ENCODE data around the gene HNRNPA0.
"Not testable (repeated sequence)": the region's sequence is repeated elsewhere in the genome, so short reads cannot be mapped to it uniquely, and the experiment has no call there.

The HNRNPA0 gene

DNA sequence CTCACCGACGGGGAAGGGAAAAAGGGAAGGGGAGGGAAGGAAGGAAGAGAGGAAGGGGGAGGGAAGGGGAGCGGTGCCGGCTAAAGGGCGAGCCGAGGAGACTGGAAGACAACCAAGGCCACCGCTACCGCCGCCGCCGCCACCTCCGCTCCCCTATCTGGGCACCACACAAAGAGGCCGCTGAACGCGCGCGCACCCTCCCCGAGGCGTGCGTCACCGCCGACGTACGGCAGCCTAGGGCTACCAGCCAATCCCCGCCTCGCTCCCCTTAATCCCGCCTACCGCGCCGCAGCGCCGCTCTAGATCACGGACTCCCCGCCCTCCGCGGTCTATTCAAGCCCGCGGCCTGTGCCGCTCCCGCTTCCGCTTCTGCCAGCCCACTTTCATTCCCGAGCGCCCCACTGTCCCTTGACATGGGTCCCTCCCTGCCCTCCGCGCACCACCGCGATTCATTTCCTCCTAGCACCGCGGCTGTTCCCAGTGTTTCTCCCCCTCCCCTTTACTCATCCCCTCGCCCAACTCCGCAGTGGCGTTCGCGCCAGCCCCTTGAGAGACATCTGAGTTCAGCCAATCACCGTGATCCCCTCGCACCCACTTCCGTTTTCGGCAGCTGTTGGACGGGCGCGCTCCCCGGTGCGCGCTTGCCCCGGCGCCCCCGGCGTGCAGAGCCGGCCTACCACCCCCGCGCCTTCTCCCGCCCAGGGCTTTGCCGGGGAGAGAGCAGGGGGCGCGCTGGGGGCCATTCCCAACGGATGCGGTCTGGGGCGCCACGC, at the start of gene HNRNPA0:
HNRNPA0 (minus strand) TSS at position 176 of the 773 bp plus-strand sequence. CDS start 297 bp downstream, outside the sequence.
- DNase-seq, result peak; percentile 87 to 94

DNA sequence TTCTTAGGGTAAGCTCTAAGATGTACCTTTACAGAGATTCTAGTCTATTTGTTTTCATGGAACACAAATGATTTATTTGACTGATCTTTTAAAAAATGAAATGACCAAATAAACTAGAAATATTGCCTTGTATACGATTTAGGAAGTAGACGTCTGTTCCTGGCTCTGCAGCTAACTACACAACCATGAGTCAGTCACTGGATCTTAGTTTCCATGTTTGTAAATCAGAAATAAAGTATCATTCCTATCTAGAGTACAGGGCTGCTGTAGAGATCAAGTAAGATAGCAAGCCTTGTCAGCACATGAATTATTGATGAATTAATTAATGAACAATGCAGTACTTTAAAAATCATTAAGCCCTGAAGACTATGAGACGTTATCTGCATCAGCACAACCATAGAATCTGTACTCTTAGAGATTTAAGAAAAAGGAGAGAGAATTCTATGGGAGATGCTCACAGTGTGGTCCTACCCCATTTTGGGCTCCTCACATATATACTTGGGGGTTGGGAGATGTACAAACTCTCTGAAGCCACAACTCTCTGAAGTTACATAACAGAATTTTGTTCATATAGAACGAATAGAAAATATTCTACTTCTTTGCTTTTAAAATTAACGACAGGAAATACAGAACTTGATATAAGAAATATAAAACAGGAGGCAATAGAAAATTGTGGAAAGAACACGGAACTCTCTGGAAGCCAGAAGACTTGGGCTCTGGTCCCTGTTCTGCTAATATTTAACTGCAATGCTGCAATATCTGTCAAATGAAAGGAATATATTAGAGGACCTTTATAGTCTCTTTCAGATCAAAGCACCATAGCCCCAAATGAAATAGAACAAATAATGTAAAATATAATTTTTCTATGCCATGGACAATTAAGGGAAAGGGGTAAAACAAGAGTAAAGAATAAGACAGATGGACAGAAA, 48.4 kb upstream of the HNRNPA0 start:
- no peak for DNase-seq

DNA sequence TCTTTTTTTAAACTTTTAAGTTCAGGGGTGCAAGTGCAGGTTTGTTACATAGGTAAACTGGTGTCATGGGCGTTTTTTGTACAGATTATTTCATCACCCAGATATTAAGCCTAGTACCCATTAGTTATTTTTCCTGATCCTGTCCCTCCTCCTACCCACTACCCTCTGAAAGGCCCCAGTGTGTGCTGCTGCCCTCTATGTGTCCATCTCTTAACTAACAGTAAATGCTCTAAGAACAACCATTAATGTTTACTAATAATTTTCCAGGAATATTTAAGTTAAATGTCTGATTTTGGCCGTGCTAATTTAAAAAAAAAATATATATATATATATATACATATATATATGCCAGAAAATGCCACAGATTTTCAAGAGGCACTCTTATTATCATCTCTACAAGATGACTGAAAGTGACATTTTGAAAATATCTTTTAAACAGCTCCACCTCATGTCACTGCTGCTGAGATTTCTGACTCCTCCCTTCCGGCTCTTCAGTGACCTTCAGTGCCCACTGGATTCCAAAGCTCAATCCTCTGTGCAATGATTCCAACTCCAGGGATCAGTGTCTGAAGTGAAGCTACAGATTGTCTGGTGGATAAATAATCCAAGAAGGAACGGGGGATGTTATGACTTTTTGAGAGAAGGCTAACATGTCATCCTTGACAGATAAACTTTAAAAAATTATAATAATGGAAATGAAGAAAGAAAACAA, 46.7 kb upstream of the HNRNPA0 start:
- DNase-seq, result no peak

DNA sequence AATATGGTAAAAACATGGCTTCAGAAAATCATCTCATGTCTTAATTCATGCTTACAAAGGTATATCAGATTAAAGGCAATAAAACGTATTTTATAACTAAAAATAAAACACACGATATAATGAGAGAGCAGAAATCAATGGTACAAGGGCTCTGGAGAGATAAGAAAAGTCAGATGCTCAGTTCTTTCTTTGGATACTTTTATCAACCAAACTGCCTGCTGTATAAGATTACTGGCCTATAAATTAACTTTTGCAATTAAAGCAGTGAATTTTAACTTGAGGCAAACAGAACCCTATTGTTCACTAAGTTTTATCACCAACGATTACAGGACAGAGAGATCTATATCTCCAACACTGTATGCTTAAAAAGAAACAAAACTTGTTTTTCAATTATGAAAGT, 42.1 kb upstream of the HNRNPA0 start:
- DNase-seq, result no peak

DNA sequence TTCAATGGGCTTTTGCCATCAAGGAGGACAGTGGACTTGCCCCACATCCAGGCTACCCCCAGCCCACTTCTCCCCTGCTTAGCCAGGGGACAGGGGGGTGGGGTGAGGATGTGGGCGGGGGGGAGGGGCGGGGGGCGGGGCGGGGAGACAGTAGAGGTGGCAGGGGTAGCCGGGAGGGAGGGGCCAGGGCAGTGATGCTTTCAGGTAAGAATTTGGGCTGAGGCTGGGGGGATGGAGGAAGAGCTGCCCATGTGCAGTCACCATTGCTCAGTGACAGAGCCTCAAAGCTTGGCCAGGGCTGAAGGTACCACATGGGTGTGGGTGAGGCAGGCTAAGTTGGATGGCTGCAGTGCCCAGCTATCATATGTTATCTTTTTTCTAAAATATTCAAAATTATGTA, 40.7 kb upstream of the HNRNPA0 start:
- no peak for DNase-seq

DNA sequence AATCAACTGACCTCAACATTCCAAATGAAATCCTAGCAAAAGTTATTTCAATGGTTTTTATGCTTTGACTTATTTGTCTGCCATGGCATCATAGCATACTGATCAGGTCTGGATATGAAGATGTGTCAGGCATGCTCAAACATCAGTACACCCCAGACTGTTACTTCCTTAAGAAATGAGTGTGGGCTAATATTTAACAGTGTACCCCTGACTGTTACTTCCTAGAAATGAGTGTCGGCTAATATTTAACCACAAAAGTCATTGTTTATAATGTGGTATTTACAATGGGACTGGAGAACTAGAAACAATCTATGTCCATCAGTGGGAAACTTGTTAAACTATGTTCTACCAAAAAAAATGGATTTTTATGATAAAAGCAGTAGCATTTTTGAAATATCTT, 38.1 kb upstream of the HNRNPA0 start:
- DNase-seq, result no peak

DNA sequence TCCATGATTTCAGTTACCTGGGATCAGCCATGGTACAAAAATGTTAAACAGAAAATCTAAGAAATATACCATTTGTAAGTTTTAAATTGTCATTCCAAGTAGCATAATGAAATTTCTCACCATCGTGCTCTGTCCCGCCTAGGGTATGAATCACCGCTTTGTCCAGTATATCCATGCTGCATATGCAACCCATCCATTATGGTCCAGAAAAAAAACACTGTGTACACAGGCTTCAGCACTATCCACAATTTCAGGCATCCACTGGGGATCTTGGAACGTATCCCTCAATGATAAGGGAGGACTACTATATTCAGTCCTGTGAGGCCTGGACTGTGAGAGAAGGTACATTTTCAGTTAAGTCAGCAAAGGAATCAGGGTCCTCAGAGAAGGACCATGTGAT, 37.6 kb upstream of the HNRNPA0 start:
- no peak for DNase-seq

DNA sequence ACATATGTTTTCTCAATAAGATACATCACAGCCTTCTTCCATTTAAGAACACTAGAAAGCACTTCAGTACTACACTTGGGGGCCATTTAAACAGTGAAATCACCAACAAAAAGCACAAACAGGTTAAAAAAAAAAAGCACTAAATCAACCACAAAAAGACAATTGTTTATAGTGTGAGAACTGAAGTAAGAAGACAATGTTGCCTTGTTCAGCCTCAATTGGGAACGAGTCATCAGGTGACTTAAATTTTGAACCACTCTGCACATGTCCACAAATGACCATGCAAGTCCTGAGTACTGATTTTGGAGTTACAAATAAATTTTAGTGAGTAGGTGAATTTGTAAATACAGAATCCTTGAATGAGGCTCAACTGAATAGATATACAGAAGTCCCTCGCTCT, 37.2 kb upstream of the HNRNPA0 start:
- DNase-seq, result no peak

DNA sequence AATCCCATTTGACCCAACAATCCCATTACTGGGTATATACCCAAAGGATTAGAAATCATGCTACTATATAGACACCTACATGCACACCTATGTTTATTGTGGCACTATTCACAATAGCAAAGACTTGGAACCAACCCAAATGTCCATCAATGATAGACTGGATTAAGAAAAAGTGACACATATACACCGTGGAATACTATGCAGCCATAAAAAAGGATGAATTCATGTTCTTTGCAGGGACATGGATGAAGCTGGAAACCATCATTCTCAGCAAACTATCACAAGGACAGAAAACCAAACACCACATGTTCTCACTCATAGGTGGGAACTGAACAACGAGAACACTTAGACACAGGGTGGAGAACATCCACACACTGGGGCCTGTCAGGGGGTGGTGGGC, 34.4 kb upstream of the HNRNPA0 start:
- DNase-seq, result not testable (repeated sequence)

DNA sequence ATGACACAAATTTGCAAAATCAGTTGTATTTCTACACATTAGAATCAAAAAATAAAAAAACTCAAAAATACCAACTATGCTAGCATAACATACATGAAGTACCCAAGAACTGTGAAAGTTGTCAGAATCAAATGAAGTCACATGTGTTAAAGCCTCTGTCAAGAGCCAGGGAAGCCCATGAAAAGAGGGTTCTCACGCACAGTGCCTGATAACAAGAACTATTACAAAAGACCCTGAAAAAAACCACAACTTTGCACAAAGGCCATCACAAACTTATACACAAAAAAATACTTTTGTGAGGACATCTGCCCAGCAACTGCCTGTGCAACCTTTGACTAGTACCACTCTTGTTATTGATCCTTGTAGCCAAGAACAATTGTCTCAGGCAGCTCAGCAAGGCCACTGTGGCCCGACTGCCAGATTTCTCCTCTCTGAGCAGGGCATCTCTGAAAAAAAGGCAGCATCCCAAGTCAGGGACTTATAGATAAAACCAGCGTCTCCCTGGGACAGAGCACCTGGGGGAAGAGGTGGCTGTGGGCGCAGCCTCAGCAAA, 28.9 kb upstream of the HNRNPA0 start:
- DNase-seq, result no peak

DNA sequence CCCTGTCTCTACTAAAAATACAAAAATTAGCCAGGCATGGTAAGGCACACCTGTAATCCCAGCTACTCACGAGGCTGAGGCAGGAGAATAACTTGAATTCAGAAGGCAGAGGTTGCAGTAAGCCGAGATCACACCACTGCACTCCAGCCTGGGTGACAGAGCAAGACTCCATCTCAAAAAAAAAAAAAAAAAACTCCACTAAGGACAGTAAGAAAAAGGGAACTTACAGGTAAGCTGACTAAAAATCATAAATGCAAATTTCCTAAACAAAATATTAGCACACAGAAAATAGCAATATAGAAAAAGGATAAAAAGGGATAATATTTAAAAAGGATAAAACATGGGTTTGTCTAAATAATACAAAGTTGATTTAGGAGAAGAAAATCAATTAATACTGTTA, 27.9 kb upstream of the HNRNPA0 start:
- no peak for DNase-seq

DNA sequence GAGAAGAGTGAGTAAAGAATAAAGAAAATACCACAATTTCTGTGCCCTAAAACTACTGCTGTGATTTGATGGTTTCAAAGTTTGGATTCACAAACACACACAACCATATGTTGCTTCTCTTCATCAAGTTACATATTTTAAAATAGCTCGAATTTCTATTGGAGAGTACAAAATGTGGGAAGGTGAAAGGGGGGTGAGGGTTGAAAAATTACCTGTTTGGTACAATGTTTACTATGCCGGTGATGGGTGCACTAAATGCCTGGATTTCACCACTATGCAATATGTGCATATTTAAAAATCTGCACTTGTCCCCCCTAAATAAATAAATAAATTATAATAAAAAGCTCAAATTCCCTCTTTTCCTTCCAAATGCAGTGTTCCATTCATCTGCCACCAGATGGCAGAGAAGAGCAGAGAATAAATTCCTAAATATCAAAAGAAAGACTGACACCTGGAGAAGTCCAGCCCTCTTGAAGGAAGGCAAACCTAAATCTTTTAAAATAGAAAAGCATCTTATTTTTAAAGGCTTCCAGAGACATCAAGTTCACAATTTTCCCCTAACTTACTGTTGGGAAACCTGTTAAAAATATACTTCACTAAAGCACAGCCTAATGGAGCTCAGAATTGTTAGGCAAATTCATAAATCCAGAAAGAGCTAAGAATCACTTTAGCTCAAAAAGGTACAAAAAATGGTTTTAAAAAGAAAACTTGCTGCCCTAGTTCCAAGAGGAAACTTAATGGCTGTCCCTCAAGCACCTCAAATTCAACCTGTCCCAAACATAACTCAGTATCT, 24.8 kb upstream of the HNRNPA0 start:
- DNase-seq, result peak in 1 of 2 experiments; percentile 51

DNA sequence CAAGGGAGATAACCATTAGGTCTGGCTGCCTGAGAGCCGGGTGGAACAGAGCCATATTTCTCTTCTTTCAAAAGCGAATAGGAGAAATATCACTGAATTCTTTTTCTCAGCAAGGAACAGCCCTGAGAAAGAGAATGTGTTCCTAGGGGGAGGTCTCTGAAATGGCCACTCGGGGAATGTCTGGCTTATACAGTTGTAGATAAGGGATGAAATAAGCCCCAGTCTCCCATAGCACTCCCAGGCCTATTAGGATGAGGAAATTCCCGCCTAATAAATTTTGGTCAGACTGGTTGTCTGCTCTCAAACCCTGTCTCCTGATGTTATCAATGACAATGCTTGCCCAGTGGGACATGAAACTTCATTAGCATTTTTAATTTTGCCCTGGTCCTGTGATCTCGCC, 13.8 kb upstream of the HNRNPA0 start:
- not testable (repeated sequence) for DNase-seq

DNA sequence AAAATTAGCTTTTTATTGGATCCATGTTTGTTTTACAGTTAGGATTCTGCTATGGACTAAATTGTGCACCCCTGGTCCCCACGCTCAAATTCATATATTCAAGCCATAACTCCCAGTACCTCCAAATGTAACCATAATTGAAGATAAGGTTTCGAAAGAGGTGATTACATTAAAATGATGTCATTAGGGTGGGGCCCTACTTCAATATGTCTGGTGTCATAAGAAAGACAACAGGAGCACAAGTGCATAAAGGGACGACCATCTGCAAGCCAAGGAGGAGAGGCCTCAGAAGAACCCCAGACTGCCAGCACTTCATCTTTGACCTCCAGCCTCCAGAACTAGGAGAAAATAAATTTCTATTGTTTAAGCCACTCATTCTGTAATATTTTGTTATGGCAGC, 7.4 kb upstream of the HNRNPA0 start:
- DNase-seq, result no peak

DNA sequence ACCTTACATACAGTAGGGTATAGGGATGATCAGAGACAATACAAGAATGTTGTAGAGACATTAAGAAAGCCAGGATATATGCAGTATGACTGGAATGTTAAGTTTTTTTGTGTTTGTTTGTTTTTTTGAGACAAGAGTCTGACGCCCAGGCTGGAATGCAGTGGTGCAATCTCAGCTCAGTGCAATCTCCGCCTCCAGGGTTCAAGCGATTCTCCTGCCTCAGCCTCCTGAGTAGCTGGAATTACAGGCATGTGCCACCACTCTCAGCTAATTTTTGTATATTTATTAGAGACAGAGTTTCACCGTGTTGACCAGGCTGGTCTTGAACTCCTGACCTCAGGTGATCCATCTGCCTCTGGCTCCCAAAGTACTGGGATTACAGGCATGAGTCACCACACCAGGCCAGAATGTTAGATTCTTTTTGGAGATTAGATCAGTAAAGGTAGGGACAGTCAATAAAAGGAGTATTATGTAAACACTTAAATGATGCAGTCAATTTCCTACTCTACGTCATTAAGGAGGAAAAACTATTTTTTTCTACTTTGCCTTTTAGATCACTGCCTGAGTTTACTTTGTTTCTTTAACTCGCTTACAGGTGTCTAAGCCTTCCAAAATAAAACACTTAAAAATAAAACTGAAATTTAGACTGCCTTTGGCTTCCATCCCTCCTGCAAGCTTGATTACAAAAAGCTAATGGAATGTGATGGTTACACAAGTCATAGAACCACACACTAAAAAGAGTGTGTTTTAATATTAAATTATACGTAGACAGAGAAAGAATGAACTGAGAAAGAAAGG, 6.8 kb upstream of the HNRNPA0 start:
- no peak for DNase-seq

DNA sequence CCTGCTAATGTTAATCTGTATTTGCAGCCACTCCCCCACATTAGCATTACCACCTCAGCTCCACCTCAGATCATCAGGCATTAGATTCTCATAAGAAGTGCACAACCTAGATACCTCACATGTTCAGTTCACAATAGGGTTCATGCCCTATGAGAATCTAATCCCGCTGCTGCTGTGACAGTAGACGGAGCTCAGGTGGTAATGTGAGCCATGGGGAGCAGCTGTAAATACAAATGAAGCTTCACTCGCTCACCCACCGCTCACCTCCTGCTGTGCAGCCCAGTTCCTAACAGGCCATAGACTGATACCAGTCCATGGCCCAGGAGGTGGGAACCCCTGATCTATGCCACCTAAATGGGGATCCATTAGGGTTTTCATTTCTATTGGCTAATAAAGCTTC, 6.1 kb upstream of the HNRNPA0 start:
- no peak for DNase-seq

DNA sequence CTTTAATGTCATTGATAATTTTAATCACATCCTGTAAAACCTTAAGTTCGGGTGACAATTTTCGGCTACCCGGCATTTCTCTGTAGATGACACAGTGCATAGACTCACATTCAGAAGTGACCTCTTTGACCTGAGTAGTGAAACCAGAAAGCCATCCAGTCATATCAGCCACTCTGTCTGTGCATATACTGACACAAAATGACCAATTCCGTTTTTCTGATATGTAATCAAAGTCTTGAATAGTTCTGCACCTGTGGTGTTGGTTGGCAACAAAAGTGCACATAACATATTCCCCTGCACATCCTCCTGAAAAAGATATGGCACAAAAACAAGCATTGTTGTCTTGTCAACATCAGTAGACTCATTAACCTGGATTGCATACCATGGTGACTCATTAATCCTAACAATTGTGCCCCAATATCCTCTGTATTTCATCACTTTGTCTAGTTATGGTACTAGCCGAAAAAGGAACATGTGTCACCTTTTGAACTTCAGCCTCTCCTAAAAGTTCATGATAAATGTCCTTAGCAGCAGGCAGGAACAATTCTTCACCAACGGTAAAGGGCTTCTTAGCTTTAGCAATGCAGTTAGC, 4.6 kb upstream of the HNRNPA0 start:
- no peak for DNase-seq

DNA sequence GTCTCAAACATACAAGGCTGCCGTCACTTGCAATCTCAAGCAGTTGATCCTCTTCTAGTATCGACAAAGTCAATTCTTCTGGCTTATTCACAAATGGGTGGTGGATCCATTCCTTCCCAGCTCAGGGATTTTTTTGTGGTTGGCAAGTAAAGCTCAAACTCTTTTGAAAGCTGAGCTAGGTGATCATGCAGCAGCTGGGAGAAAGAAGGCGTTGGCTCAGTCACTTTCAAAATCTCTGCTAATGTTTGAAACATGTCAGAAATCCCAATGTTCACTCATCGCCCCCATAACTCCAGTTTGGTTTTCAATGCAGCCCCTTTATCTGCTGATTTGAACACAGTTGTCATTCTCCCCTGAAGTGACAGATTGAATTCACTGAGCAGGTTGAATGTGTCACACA, 4.0 kb upstream of the HNRNPA0 start:
- DNase-seq, result no peak

DNA sequence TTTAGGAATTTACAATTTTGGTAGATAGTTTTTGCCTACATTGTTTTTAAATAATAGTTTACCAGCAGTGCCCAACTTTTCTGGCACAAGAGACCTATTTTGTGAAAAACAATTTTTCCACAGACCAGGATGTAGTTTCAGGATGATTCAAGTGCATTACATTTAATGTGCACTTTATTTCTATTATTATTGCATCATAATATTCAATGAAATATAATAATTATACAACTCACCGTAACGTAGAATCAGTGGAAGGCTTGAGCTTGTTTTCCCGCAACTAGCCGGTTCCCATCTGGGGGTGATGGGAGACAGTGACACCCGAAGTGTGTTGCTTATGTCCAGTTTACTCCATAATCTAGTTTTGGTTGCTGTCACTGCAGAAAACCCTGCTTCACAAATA, 3.5 kb upstream of the HNRNPA0 start:
- no peak for DNase-seq

DNA sequence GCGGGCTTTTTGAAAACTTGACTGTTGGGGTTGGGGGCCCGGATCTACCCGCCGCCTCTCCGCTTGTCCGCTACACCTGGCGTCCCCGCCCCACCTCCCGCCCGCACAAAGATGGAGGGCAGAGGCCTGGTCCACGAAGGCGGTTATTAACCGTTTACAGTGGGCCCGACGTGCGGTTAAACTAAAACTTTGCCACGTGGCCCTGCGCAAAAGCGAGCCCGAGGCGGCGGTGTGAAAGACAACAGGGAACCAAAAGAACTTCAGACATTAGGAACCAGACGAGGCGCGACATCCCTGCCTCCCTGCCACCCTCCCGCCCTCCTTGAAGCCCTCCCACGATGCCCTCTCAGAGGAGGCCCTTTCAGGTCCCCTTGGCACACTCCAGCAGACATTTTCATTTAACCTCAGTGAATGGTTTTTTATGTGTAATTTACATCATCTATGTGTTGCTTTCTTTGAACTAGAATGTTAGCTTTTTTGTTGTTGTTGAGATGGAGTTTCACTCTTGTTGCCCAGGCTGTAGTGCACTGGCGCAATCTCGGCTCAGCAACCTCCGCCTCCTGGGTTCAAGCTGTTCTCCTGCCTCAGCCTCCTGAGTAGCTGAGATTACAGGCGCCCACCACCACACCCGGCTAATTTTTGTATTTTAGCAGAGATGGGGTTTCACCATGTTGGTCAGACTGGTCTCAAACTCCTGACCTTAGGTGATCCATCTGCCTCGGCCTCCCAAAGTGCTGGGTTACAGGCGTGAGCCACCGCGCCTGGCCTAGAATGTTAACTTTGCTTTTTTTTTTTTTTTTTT, 999 bp upstream of the HNRNPA0 start:
- peak in 1 of 2 experiments; percentile 43 for DNase-seq

Data from NCI-H524 (cell line).